ENCODE measurements around the gene OLFML1.

GRCh38 chr11:7451952-7452494 is 33.3 kb upstream of the OLFML1 start:
- TF ChIP-seq CTCF (IDR thresholded peaks at IDR 0.05; ENCODE audit: low read depth, low read length) (no peak), EZH2phosphoT487 (IDR thresholded peaks at IDR 0.05; ENCODE audit: low read depth) (no peak)

Data from OCI-LY3 (cell line).